Measurements from ENCODE around the gene UBE2E2. TPM values are rescaled to one million over a fixed set of nuclear protein-coding genes. Genes with fewer than 3 reads are reported as not detected.

UBE2E2 gene
- total RNA-seq, 1 experiment from 2014 or later: 9.5 TPM

DNA sequence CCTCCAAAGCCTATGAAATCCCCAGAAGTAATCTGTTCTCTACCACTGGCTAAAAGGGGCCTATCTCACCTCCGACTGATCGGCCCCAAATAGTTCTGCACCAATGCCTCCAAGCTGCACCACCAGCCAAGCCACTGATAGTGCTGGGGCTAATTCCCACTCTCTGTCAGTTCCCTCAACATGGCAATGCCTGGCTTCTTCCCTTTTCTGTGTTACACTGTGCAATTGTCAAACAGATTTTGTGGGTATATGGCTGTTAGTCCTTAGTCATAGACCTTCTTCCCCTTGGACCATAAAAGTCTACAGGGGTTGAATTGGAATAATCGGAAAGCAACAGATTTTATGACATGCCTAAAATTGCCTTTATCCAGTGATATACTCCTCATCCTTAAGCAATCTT is 9.3 kb upstream of the UBE2E2 start:
- DNase-seq (ENCODE audit: low spot score): no peak

- DNase-seq (ENCODE audit: low spot score): no peak
Measured at GRCh38 chr3:23198801-23199200, 4.3 kb upstream of the UBE2E2 start.

DNA sequence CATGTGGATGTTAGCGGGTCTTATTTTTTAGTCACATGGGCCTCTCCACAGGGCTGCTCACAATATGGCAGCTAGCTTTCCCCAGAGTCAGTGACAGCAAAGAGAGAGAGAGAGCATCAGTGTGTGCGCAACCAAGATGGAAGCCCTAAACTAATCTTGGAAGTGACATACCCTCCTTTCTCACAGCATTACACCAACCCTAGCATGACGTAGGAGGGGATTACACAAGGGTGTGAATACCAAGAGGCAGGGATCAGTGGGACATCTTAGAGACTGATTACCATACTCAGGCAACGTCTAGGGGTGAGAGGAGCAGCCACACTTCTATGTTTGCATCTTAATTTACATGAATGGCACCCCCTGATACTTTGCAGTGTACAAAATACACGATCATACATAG is 3.5 kb upstream of the UBE2E2 start:
- no peak for DNase-seq (ENCODE audit: low spot score)

DNA sequence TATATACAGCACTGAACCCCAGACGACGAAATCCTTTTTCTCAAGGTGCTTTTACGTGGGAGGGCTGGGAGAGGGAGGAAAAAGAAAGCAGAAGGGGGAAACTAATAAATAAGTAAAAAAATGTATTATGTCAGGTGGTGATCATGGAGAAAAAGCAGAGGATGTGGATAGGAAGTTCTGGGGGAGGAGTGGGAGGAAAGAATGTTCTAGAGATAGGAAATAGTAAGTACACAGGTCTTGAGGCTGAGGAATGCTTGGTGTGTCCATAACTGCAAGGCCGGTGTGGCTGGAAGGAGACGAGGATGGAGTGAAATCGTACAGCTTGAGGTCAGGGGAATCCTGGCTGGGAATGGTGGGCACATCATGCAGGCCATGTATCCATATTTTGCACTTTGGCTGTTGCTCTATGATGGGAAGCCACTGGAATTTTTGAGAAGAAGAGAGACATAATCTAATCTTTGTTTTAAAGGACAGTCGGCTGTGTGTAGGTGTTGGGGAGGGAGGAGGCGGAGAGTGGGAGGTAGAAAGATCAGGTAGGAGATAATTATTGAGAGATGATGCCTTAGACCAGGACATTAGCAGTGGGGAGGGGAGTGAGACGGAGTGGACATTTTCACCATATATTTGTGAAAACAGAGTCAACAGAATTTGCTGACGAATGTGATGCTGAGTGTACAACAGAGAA is 1.8 kb upstream of the UBE2E2 start:
- no peak for DNase-seq (ENCODE audit: low spot score)

GRCh38 chr3:23202203-23202920 is 765 bp upstream of the UBE2E2 start:
- no peak for DNase-seq (ENCODE audit: low spot score)

DNA sequence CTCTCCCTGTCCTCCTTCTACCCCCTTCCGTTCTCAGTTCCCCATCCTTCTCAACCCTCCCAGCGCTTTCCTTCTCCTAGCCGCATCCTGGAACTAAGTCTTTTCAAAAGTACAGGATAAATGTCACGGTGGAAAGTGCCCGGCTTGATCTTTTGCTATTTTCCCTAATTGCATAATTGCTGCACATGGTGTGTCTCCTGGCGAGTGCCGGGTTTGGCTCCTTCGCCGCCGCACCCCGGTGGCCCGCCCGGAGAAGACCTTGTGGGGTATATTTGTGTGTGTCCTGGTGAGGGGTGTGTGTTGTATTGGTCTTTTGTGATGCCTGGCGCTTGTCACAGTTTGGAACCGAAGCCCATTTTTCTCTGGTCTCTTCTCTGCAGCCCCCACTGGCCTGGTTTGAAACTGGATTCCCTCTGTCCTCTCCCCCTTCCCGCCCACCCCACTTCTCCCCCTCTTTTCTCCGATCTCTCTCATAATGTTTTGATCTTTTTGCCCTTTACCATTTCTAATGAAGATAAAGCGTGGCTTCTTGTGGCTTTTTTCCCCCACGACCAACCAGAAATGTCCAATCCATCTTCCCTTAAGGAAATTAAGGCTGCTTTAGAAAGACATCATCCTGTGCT is 692 bp downstream of the UBE2E2 start:
- DNase-seq (ENCODE audit: low spot score): peak; percentile 4

DNA sequence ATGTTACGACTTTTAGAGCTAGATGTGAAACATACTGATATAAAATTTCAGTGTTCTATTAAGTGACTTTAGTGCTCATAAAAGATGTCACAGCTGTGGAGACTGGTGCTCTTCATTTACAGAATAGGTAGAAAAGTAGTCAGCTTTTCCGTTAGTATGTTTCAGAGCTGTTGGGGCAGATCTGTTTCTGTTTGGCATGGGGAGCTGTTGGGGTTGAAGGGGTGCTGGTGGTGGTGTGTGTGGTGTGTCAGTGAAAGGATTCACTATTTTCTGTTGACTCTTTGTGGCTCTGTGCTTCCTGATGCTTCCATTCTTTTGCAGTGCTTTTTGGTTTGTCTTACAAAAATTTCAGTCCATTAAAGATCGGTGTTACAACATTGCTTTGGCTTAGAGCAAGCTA is 3.2 kb downstream of the UBE2E2 start:
- no peak for DNase-seq (ENCODE audit: low spot score)

GRCh38 chr3:23209103-23209502 is 6.0 kb downstream of the UBE2E2 start:
- no peak for DNase-seq (ENCODE audit: low spot score)

DNA sequence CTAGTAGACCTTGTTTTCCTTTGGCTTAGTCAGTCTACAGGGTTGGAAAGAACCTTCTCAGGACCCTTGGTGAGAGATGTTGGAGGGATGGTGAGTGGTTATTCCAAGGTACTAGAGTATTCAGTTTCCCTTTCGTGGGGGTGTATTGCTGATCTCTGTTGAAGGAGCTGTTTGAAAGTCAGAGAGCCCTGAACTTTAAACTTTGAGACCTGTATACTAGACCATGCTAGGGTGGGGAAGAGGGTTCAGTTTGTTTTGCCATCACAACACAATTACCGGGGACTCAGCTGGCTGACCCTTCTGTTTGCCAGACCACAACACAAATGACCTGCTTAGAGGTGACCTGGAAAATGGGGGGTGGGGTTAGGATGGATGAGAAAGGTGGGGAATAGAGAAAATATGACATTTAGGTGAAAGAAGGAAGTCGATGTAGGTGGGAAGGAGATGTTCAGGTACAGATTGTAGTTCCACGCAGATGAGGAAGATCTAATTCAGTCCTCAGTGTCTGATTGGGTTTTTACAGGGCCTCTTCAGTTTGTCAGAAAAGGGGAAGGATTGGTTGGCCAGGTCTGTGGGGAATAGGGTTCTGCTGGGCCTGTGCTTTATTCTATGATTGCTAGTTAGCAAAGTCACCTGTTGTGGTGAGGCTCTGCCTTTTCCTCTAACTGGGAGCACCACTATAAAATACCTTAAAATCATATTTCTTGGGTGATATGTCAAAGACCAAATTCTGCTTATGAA is 6.8 kb downstream of the UBE2E2 start:
- no peak for DNase-seq (ENCODE audit: low spot score)

GRCh38 chr3:23213813-23214212 is 10.7 kb downstream of the UBE2E2 start:
- DNase-seq (ENCODE audit: low spot score): no peak

DNA sequence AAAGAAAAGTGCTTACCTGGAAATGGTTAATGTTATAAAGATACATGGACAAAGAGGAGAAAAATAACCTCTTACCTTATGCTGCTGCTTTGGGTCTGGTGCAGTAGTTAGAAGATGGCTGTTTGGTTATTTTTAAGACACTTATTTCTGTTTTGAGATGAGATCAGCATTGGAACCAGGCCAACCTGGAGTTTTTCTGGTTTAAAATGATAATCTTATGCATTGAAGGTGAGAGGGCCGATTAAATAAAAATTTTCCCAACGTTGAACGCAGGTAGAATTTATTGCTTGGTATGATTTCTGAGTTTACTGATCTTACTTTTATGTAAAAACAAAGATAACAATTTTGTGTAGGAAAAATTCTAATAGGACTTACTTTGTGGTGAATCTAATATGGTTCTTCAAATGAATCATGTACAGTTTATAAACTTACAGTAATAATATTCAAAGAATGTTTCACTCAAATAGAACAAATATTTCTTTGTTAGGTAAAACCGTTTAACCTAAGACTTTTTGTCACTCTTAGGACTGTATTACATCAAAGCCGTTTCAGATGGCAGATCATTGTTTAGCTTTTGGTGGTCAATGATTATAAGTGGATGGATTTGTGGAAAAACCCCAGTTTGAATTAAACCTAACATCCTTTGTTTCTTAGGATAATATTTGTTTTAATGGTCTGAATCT is 14.9 kb downstream of the UBE2E2 start:
- DNase-seq (ENCODE audit: low spot score): no peak

DNA sequence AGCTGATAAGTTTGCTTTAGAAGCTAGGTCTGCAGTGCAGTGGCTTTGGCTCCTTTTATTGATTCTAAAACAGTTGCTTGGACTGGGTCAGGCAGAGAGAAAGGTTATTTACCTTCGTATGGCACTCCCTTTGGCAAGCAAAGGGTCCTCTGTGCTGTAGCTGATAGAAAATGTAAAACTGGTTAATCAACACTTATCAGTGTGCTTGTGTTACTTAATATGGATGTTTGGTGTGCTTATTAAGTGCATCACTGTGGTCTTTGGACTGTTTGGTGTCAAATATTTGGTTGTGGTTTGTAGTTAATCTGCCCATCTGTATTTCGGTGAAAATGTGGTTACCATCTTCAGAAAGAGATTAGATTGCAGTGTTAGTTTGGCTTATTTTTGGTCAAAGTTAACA is 16.0 kb downstream of the UBE2E2 start:
- no peak for DNase-seq (ENCODE audit: low spot score)

DNA sequence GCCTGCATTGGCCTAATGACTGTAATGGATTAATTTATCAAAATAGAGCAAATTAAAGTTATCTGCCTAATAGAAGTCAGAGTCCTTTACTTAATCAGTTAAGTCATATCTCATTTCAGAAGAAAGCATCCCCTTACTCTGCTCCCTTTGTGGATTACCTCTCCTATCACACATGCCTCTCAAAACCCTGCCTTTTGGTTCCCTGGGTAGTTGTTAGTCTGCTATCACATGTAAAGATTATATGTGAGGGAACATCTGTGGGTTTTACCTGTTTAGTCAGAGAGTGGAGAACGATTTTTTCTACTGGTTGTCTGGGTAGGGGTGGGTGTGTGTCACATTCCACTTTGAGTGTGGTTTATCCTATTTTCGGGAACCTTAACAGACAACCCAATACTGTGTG is 16.4 kb downstream of the UBE2E2 start:
- no peak for DNase-seq (ENCODE audit: low spot score)

GRCh38 chr3:23221136-23221535 is 18.0 kb downstream of the UBE2E2 start:
- no peak for DNase-seq (ENCODE audit: low spot score)

DNA sequence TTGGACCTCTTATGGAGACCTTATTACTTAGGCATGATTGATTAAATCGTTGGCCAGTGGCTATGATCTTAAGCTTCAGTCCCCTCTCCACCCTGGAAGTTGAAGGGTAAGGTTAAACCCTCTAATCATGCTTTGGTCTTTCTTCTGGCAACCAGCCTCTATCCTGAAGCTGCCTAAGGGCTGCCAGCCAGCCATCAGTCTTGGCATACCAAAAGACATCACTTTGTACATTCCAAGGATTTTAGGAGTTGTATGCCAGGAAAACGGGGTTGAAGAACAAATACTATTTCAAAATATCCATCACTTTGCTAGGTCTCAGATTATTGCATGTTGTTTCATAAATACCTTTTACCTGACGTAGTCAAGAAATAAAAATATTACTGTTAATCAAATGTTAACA is 28.9 kb downstream of the UBE2E2 start:
- no peak for DNase-seq (ENCODE audit: low spot score)

DNA sequence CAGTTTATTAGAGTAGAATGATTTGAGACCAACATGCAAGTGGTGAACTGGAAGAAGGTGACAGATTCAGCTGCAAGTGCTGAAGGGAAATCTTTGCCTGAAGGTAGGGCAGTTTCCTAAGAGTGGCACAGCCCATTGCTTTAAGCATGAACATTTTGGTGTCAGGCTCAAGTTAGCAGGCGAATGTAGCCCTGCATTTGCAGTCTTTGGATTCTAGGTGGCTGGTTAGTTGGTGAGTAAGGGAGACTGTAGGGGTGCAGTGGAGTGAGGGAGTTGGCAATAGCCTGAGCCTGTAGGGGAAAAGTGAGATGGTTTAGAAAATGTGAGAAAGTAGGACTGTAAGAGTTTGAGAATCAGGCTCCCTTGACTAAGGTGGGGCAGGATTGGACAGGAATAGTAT is 29.7 kb downstream of the UBE2E2 start:
- no peak for DNase-seq (ENCODE audit: low spot score)

GRCh38 chr3:23235264-23235663 is 32.1 kb downstream of the UBE2E2 start:
- no peak for DNase-seq (ENCODE audit: low spot score)

GRCh38 chr3:23236890-23237289 is 33.8 kb downstream of the UBE2E2 start:
- no peak for DNase-seq (ENCODE audit: low spot score)

DNA sequence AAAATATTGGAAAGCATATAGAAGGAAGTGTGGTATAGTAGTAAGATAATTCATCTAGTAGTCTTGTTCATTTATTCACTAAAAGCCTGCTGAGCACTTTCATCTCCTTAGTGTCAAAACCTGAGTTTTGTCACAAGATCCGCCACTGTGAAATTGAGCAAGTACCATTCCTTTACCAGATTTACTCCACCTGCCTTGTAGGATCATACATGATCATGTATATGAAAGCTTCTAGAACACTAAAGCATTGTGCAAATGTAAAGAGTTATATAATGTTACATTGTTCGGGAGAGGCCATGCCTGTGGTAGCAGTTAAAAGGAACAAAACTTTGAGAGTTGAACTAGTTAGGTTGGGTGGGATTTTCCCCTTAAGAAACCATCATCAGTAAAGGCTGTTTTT is 35.0 kb downstream of the UBE2E2 start:
- DNase-seq (ENCODE audit: low spot score): no peak

DNA sequence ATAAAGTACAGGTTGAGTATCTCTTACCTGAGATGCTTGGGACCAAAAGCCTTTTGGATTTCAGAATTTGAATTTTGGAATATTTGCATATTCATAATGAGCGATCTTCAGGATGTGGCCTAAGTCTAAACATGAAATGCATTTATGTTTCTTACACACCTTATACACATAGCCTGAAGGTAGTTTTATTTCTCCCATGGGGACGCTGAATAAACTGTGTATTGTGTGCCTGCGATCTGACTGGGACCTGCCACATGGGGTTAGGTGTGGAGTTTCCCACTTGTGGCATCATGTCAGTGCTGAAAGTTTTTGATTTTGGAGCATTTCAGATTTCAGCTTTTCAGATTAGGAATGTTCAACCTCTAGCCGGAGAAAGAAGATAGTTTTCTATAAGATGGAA is 35.5 kb downstream of the UBE2E2 start:
- no peak for DNase-seq (ENCODE audit: low spot score)

- no peak for DNase-seq (ENCODE audit: low spot score)
Measured at GRCh38 chr3:23239211-23240068, 36.3 kb downstream of the UBE2E2 start.
